LNCaP clone FGC (cell line): ENCODE measurements around the gene ADNP.

ENCODE experiments used
- DNase-seq: peaks from one replicate; pipeline ENCODE4 v3.0.0-alpha.2; 2011; ENCODE audit warnings: low read depth
- H3K4me3 ChIP-seq: 2 replicates; pipeline ENCODE4 v1.5.1; 2011; ENCODE audit warnings: mild to moderate bottlenecking, low read depth, low read length, control low read depth
- TF ChIP-seq, protein P1 (sequence below): IDR thresholded peaks from 2 replicates; pipeline ENCODE4 v1.5.1; 2012; ENCODE audit warnings: mild to moderate bottlenecking; ENCODE audit not compliant: control insufficient read depth, insufficient read depth; ENCODE audit errors: extremely low read depth

Gene ADNP

GRCh38 chr20:50857348-50857747 lies 73.9 kb downstream of the ADNP start:
- DNase-seq, result no peak
- no peak overlapping the region for H3K4me3 ChIP-seq
- TF ChIP-seq, protein P1, sequence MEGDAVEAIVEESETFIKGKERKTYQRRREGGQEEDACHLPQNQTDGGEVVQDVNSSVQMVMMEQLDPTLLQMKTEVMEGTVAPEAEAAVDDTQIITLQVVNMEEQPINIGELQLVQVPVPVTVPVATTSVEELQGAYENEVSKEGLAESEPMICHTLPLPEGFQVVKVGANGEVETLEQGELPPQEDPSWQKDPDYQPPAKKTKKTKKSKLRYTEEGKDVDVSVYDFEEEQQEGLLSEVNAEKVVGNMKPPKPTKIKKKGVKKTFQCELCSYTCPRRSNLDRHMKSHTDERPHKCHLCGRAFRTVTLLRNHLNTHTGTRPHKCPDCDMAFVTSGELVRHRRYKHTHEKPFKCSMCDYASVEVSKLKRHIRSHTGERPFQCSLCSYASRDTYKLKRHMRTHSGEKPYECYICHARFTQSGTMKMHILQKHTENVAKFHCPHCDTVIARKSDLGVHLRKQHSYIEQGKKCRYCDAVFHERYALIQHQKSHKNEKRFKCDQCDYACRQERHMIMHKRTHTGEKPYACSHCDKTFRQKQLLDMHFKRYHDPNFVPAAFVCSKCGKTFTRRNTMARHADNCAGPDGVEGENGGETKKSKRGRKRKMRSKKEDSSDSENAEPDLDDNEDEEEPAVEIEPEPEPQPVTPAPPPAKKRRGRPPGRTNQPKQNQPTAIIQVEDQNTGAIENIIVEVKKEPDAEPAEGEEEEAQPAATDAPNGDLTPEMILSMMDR, result no peak

- TF ChIP-seq, protein P1, result no peak
- no peak overlapping the region for H3K4me3 ChIP-seq
- DNase-seq, result no peak
Observed at GRCh38 chr20:50856475-50857041, 74.7 kb downstream of the ADNP start.

DNA sequence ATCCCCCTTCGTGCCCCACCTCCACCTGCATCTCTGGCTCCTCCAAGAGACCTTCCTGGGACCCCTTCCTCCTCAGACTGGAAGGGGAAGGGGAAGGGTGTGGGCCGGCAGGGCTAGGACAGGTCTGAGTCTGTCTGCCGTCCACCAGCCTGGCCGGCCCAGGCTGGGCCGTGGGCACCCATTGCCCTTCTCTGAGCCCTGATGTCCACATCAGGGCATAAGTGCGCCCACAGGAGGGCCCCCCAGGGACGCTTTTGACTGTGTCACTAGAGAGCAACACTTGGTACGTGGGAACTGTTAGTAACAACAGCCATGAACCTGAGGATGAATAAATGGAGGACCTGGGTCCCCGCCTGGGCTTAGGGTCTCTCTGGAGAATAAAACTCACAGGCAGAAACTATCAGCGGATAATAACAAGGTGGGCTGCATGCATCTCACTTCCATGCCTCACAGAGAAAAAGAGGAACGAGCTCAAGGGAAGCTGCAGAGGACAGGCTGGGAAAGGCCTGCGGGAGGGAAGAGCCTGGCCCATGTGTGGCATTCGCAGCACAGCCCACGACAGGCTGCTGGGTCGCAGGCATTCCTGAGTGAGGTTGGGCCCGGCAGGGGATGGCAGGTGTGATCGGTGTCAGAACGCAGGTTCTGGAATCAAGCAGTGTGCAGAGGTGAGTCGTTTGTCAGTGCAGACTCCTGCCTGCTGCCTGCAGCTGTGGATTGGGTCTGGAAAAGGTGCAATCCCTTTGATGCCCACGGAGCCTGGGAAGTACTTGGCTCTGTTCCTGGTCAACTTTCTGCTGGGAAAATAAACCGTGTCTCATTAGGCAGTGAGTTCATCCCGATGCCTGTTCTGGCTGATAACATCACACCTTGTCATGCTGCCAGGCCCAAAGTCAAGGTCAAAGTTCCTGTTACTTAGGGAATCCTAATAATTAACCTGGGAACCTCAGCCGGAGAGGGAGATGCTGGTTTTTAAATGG lies 75.5 kb downstream of the ADNP start:
- TF ChIP-seq, protein P1, result no peak
- DNase-seq, result peak; percentile 86
- H3K4me3 ChIP-seq, result no peak overlapping the region

- no peak for DNase-seq
- no peak overlapping the region for H3K4me3 ChIP-seq
- TF ChIP-seq, protein P1, result no peak
Observed at GRCh38 chr20:50854506-50855249, 76.6 kb downstream of the ADNP start.

- TF ChIP-seq, protein P1, result no peak
- H3K4me3 ChIP-seq, result no peak overlapping the region
- DNase-seq, result no peak
Observed at GRCh38 chr20:50852085-50852484, 79.2 kb downstream of the ADNP start.

- no peak for DNase-seq
- H3K4me3 ChIP-seq, result no peak overlapping the region
- TF ChIP-seq, protein P1, result no peak
Observed at GRCh38 chr20:50850721-50851286, 80.4 kb downstream of the ADNP start.
